ENCODE measurements around the gene RGL3. TPM values are rescaled to one million over a fixed set of nuclear protein-coding genes. Genes with fewer than 3 reads are reported as not detected.

The RGL3 gene
- total and polyA plus RNA-seq, 10 of the 15 experiments (the other 5 are each of a cell fraction or from before 2014, with no cell fraction given): not detected

DNA sequence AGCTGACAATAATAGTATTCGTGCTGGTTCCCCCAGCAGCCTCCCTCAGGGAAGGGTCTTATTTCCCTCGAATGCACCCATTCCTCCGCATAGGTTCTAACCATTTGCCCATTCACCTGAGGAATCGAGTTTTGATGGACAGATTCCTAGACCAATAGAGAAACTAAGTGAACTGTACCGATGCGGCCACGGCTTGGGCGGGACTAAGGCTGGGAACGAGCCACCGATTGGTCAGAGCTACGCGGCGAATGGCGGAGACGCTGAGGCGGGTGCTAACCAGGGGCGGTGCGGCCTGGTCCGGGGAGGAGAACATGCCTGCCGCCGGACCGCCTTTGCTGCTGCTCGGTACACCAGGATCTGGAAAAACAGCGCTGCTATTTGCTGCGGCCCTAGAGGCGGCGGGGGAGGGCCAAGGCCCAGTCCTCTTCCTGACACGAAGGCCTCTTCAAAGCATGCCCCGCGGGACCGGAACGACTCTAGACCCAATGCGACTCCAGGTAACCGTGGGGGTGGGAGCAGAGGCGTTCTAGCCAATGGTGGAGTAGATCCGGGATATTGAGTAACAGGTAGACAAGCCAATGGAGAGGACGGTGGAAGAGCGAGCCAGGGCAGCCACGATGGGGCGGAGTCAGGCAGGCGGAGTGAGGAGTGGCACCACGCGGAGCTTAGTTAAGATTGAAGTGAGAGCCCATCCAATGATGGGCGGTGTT is 44.5 kb downstream of the RGL3 start, which contains the start of gene SWSAP1:
TSS of gene SWSAP1 (plus strand) at position 234 of the 710 bp plus-strand sequence. CDS start at position 249, 15 bp downstream.
- ATAC-seq: peak; percentile 95
- Histone ChIP-seq H3K27me3 (replicated peaks in 1 of 2; ENCODE audit: control insufficient read depth in 2 of 2, insufficient read depth in 2 of 2, low read length in 1 of 2) (no peaks in the 10 kb centered on the region), H3K36me3 (ENCODE audit: control insufficient read depth in 2 of 2, insufficient read depth in 2 of 2, low read length in 1 of 2) (no peaks in the 10 kb centered on the region), H3K9me3 (replicated peaks; ENCODE audit: control insufficient read depth, insufficient read depth, low read length) (no peaks in the 10 kb centered on the region), H3K4me3 (peak within 1 kb of the TSS; percentile 77), H3K4me2 (ENCODE audit: control insufficient read depth, insufficient read depth) (peak within 1 kb of the TSS; percentile 97), H3K9ac (ENCODE audit: control insufficient read depth, insufficient read depth, low read length) (peak within 1 kb of the TSS; percentile 87), H3K79me2 (ENCODE audit: control insufficient read depth, insufficient read depth, low read length) (peaks cover 10% of the 10 kb centered on the region), H3K4me1 (ENCODE audit: control insufficient read depth, insufficient read depth, low read length) (peaks cover 21% of the 10 kb centered on the region), H3K27ac (ENCODE audit: control insufficient read depth, insufficient read depth) (peak within 1 kb of the TSS; percentile 94), H4K20me1 (ENCODE audit: control insufficient read depth, insufficient read depth) (no peaks in the 10 kb centered on the region), H2AFZ (ENCODE audit: control insufficient read depth, low read depth, low read length) (peak within 1 kb of the TSS; percentile 98)
- ChIA-PET POLR2A (interaction anchor here (0.6 to 4.8 kb wide), 23 partner anchors 8 to 1407 kb away, joined by 3 to 48 read pairs (median 4); partner anchors contain the start of genes CCDC159, ECSIT, ELOF1 and ODAD3), RAD21 (ENCODE audit: unreplicated experiment) (interaction anchor here (0.5 to 5.2 kb wide), 27 partner anchors 9 to 796 kb away, joined by 3 to 36 read pairs (median 4); partner anchors contain the start of genes CCDC159, ECSIT, ELOF1 and EPOR), CTCF (interaction anchor here (0.6 to 5.6 kb wide), 15 partner anchors 8 to 438 kb away, joined by 3 to 62 read pairs (median 4); partner anchors contain the start of genes CCDC159, EPOR, PRKCSH and TMEM205), SMC1A (ENCODE audit: uncharacterized antibody, unreplicated experiment) (interaction anchor here (0.7 to 6.1 kb wide), 13 partner anchors 9 to 285 kb away, joined by 3 to 40 read pairs (median 5); partner anchors contain the start of genes CCDC159, ECSIT, EPOR and ODAD3)
- BruUV-seq (replicated peaks): TSS peak; percentile 89
- intact Hi-C loops (cut with micrococcal nuclease; ENCODE audit: unreplicated experiment) (loop anchor here (2.0 kb wide), 1 partner anchor 28 kb away; the partner anchor contains the start of genes CCDC159 and TMEM205), in situ Hi-C loops (cut with MboI) (no loop called here)
- peak; percentile 95 for FAIRE-seq
- DNase-seq (ENCODE audit: low read depth, low spot score): peak; percentile 99
- under 1% methylated on average over 44 of the region's 44 CpGs for WGBS (ENCODE audit: insufficient coverage, insufficient replicate concordance, low lambda C conversion rate, missing lambda C conversion rate)
- no peak for TF ChIP-seq KDM1A (IDR thresholded peaks at IDR 0.05; ENCODE audit: borderline replicate concordance)
- TF ChIP-seq IKZF1 (conservative IDR thresholded peaks at IDR 0.05): no peak; the same call in 1 of the 2 replicates
- TF ChIP-seq DPF2 (IDR thresholded peaks at IDR 0.05): peak; percentile 86
- TF ChIP-seq YBX1 (IDR thresholded peaks at IDR 0.05): no peak
- no peak for TF ChIP-seq NR2C2 (IDR thresholded peaks at IDR 0.05; ENCODE audit: borderline replicate concordance, control insufficient read depth, insufficient read length, low read depth)
- no peak for TF ChIP-seq ZBED1 (IDR thresholded peaks at IDR 0.05; ENCODE audit: borderline replicate concordance)
- TF ChIP-seq MTA2 (IDR thresholded peaks at IDR 0.05; ENCODE audit: low read depth): no peak
- TF ChIP-seq EGR1 (IDR thresholded peaks at IDR 0.05; ENCODE audit: borderline replicate concordance in 1 of 2, low read depth in 2 of 2, low read length in 2 of 2): no peak; a peak in 1 of 3 replicates
- TF ChIP-seq, protein P1, sequence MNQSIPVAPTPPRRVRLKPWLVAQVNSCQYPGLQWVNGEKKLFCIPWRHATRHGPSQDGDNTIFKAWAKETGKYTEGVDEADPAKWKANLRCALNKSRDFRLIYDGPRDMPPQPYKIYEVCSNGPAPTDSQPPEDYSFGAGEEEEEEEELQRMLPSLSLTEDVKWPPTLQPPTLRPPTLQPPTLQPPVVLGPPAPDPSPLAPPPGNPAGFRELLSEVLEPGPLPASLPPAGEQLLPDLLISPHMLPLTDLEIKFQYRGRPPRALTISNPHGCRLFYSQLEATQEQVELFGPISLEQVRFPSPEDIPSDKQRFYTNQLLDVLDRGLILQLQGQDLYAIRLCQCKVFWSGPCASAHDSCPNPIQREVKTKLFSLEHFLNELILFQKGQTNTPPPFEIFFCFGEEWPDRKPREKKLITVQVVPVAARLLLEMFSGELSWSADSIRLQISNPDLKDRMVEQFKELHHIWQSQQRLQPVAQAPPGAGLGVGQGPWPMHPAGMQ (IDR thresholded peaks at IDR 0.05; ENCODE audit: borderline replicate concordance): no peak
- peak; percentile 99; the same call in 1 of the 2 replicates for TF ChIP-seq HDGF (IDR thresholded peaks at IDR 0.05)
- TF ChIP-seq TCF7 (IDR thresholded peaks at IDR 0.05; ENCODE audit: borderline replicate concordance): no peak
- TF ChIP-seq, protein P2, sequence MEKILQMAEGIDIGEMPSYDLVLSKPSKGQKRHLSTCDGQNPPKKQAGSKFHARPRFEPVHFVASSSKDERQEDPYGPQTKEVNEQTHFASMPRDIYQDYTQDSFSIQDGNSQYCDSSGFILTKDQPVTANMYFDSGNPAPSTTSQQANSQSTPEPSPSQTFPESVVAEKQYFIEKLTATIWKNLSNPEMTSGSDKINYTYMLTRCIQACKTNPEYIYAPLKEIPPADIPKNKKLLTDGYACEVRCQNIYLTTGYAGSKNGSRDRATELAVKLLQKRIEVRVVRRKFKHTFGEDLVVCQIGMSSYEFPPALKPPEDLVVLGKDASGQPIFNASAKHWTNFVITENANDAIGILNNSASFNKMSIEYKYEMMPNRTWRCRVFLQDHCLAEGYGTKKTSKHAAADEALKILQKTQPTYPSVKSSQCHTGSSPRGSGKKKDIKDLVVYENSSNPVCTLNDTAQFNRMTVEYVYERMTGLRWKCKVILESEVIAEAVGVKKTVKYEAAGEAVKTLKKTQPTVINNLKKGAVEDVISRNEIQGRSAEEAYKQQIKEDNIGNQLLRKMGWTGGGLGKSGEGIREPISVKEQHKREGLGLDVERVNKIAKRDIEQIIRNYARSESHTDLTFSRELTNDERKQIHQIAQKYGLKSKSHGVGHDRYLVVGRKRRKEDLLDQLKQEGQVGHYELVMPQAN (conservative IDR thresholded peaks at IDR 0.05): 0 out of 2 replicates have a peak, but pooled peaks have one; percentile 18
- peak; percentile 71 for TF ChIP-seq CREM (IDR thresholded peaks at IDR 0.05; ENCODE audit: low read depth)
- no peak for TF ChIP-seq ZSCAN29 (IDR thresholded peaks at IDR 0.05)
- no peak for TF ChIP-seq SPI1 (IDR thresholded peaks at IDR 0.05; ENCODE audit: borderline replicate concordance, insufficient read depth, low read depth, low read length)
- TF ChIP-seq CBX3 (IDR thresholded peaks at IDR 0.05; ENCODE audit: borderline replicate concordance, low read depth): no peak
- peak; percentile 64 for TF ChIP-seq FOS (IDR thresholded peaks at IDR 0.05; ENCODE audit: borderline replicate concordance, extremely low read depth, insufficient read length)

All from GM12878 (cell line).